ENCODE results near the gene NFATC3. TPM values are rescaled to one million over a fixed set of nuclear protein-coding genes. Genes with fewer than 3 reads are reported as not detected.

The NFATC3 gene
- 100 to 1,000 TPM; 116 to 117 TPM for total RNA-seq

GRCh38 chr16:68085259-68086071 is at the start of gene NFATC3:
Gene NFATC3 (plus strand): TSS chr16:68085370. CDS start chr16:68085682, 312 bp downstream.

DNA sequence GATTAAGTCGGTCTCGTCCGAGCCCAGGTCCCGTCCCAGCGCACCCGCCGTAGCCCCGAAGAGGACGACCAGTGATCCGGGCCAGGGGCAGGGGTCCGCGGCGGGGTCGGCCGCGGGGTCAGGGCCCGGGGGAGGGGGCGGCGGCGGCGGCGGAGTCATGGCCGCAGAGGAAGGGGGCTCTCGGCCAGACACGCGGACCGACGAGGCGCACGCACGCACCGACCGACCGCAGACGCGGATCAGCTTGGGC is 150.6 kb downstream of the NFATC3 start, which contains the start of gene ESRP2:
Gene ESRP2, minus strand, starts transcription at position 241 of the 250 bp plus-strand sequence. Its CDS starts 82 bp downstream, at position 159.

GRCh38 chr16:68244903-68245853 is 160.0 kb downstream of the NFATC3 start, which contains the start of gene PLA2G15:
Gene PLA2G15 (plus strand): TSS chr16:68245373. CDS start chr16:68245427, 54 bp downstream.

DNA sequence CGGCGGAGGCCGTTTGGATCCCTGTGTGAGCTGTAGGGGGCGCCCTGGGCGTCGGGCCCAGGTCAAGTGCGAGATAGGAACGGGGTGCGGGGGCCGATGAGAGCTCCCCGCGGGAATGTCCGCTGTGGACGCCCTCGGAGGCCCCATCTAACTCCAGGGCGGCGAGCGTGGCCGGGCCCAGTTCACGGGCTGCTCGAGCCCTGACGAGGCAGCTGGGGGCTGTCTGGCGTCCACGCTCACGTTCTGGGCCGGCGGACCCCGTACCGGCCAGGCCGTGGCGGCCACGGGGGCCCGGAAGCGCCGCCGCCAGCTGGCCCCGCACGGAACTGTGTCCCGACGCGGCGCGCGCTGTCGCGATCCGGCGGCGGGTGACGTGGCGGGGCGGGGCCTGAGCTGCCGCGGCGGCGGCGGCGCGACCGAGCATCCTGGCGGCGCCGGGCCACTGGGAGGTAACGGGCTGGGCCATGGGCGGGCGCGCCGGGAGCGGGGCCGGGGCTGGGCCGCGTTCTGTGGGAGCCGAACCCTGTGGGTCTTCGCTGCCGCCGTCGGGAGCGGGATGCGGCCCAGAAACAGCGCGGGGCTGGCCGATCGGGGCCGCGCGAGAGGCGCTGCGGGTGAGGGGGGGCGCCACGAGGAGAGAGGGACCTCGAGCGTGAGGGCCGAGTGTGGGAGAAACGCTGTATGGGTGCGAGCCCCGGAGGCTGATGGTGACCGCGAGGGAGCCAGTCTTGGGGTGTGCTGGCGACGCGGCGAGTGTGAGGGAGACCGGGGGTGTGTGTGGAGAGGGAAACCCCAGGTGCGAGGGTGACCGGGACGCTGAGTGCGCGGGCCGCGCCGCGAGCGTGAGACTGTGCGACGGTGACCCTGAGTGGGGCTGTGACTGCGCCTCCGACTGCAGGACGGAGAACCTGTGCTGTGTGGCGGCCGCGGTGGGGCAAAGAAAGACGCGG is 179.2 kb downstream of the NFATC3 start, which contains the start of gene SLC7A6:
Gene SLC7A6, plus strand, starts transcription at position 399 of the 950 bp plus-strand sequence. CDS start 10,201 bp downstream, outside the sequence.

Small RNA genes within 50 kb of the gene (microRNA-seq; reads per million reads assigned to microRNA genes)
- not detected for gene MIR6773 (ENCODE audit: borderline microRNAs expressed, borderline replicate concordance)

Other genes starting within 250 kb of the NFATC3 start
- 10 to 100 TPM; 42.1 to 42.6 TPM for gene THAP11, start 243.1 kb upstream of the NFATC3 start, total RNA-seq
- 100 to 1,000 TPM in 1 of 2 experiments, 10 to 100 TPM in 1; 99.1 to 101 TPM for gene NUTF2, start 238.4 kb upstream of the NFATC3 start, total RNA-seq
- gene CENPT, start 237.7 kb upstream of the NFATC3 start, total RNA-seq, result 10 to 100 TPM; 55.1 to 62.1 TPM
- gene EDC4, start 212.3 kb upstream of the NFATC3 start, total RNA-seq, result 100 to 1,000 TPM in 1 of 2 experiments, 10 to 100 TPM in 1; 95.0 to 104 TPM
- gene NRN1L, start 200.5 kb upstream of the NFATC3 start, total RNA-seq, result 1 to 10 TPM; 1.3 to 2.0 TPM
- 10 to 100 TPM; 19.8 to 22.2 TPM for gene PSKH1, start 192.1 kb upstream of the NFATC3 start, total RNA-seq
- gene CTRL, start 153.5 kb upstream of the NFATC3 start, total RNA-seq, result 1 to 10 TPM; 5.5 to 6.1 TPM
- 100 to 1,000 TPM; 247 to 259 TPM for gene PSMB10, start 148.5 kb upstream of the NFATC3 start, total RNA-seq
- 10 to 100 TPM; 14.6 to 15.1 TPM for gene LCAT, start 141.2 kb upstream of the NFATC3 start, total RNA-seq
- 10 to 100 TPM; 31.3 to 32.2 TPM for gene SLC12A4, start 116.7 kb upstream of the NFATC3 start, total RNA-seq
- gene DPEP3, start 104.9 kb upstream of the NFATC3 start, total RNA-seq, result under 1 TPM in 1 of 2 experiments, not detected in 1; 0.14 TPM
- gene DPEP2, start 85.9 kb upstream of the NFATC3 start, total RNA-seq, result 10 to 100 TPM; 12.0 to 12.9 TPM
- gene DPEP2NB, start 69.5 kb upstream of the NFATC3 start, total RNA-seq, result not detected
- 10 to 100 TPM; 14.6 to 16.3 TPM for gene DDX28, start 62.1 kb upstream of the NFATC3 start, total RNA-seq
- gene DUS2, start 62.1 kb upstream of the NFATC3 start, total RNA-seq, result 10 to 100 TPM; 18.9 to 20.8 TPM
- gene ESRP2, start 150.8 kb downstream of the NFATC3 start, total RNA-seq, result under 1 TPM in 1 of 2 experiments, not detected in 1; 0.07 TPM
- 1 to 10 TPM; 8.8 to 9.2 TPM for gene PLA2G15, start 160.0 kb downstream of the NFATC3 start, total RNA-seq
- 100 to 1,000 TPM; 112 TPM for gene SLC7A6, start 179.2 kb downstream of the NFATC3 start, total RNA-seq
- gene SLC7A6OS, start 225.6 kb downstream of the NFATC3 start, total RNA-seq, result 10 to 100 TPM; 30.5 to 31.9 TPM
- gene PRMT7, start 225.6 kb downstream of the NFATC3 start, total RNA-seq, result 10 to 100 TPM; 57.1 to 62.3 TPM